IPS-18c (cell line): ENCODE results near the gene PTX4.
"Not testable (repeated sequence)": the region's sequence is repeated elsewhere in the genome, so short reads cannot be mapped to it uniquely, and the experiment has no call there.

ENCODE experiments used
- H3K4me3 ChIP-seq: 2 replicates; pipeline ENCODE4 v1.7.0; 2013; ENCODE audit warnings: low read depth, mild to moderate bottlenecking, low read length, moderate library complexity; ENCODE audit not compliant: insufficient read depth
- H3K9me3 ChIP-seq: one replicate; pipeline ENCODE4 v1.6.1; 2013; ENCODE audit warnings: mild to moderate bottlenecking, low read length, moderate library complexity; ENCODE audit not compliant: control insufficient read depth, insufficient read depth

Gene PTX4

DNA sequence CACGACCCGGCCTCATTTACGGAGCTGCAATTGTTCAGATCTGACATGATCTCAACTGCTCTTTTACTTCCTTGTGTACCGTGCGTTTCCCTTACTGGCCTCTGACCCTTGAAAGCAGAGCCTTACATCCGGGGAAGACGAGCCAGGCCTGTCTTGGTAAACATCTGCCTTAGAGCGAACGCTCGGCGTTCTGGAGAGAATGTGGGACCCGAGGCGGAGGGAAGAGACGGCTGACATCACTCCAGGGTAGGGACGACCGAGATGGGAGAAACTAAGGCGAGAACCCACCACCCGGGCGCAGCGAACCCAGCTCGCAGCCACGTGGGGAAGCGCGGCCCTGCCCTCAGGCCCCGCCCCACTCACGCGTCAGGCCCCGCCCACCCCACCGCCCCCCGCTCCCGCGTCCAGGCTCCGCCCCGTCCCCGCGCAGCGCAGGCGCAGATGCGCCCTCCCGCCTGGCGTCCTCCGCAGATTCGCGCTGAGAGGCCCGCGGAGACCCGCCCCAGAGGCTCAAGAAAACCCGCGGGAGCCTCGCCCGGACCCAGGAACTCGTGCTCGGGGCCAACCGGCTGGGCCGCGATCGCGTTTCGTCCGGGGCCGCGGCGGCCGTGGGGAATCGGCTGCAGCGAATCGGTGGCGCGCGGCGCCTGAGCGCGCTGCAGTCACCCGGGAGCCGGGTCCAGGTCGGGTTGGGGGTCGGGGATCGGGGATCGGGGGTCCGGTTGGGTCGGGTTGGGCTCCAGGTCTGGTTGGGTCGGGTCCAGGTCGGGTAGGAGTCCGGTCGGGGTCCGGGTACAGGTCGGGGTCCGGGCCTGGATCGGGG, 4.4 kb upstream of the PTX4 start, which contains the start of gene TELO2:
TELO2 (plus strand) TSS at position 438 of the 823 bp plus-strand sequence. CDS start 922 bp downstream, outside the sequence.
- Histone ChIP-seq H3K9me3 (no peaks in the 10 kb centered on the region), H3K4me3 (peak within 1 kb of the TSS; percentile 91)

DNA sequence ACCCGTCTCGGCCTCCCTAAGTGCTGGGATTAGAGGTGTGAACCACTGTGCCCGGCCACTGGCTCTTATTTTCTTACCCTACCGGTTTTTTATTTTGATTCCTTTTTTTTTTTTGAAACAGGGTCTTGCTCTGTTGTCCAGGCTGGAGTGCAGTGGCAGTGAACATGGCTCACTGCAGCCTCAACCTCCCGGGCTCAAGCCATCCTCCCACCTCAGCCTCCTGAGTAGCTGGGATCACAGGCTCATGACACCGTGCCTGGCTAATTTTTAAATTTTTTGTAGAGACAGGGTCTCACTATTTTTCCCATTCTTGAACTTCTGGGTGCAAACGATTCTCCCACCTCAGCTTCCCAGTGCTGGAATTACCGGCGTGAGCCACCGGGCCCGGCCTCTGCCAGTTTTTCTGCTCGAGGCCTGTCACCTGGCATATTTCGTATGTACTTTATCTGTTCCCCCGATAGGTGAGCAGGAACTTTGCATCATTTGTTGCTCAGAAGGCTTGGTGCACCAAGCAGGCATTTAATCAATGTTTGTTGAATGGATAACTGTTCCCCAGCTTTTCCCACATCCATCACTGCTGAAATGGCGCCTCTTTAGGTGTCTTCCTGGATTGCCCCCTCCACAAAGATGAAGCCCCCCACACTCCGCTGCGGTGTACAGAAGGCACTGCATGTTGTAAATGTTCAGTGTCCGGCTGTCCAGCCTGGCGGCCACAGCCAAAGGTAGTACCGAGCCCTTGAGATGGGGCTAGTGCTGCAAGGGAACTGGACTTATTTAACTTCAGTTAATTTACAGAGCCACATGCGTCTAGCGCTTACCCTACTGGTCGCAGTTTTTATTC, 3.6 kb upstream of the PTX4 start:
- H3K9me3 ChIP-seq: no peaks in the 10 kb centered on the region
- peak overlapping the region; percentile 91 for H3K4me3 ChIP-seq

DNA sequence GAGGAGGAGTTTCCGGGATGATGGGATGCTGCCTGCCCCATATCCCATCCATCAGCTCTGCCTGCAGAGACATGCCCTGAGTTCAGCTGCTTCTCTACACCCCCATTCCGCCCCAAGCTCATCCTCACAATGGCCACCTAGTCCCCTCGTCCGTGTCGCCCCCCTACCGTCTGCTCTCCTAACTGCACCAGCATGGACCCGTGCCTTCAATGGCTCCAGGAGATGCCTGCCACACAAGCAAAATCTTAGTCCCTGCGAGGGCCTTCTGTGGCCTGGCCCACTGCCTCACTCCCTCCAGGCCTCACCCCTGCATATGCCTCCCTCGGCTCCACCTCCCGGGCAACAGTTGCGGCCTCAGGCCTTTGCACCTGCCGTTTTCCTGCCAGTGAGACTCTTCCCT, 2.6 kb upstream of the PTX4 start:
- no peaks in the 10 kb centered on the region for H3K9me3 ChIP-seq
- no peak overlapping the region for H3K4me3 ChIP-seq

DNA sequence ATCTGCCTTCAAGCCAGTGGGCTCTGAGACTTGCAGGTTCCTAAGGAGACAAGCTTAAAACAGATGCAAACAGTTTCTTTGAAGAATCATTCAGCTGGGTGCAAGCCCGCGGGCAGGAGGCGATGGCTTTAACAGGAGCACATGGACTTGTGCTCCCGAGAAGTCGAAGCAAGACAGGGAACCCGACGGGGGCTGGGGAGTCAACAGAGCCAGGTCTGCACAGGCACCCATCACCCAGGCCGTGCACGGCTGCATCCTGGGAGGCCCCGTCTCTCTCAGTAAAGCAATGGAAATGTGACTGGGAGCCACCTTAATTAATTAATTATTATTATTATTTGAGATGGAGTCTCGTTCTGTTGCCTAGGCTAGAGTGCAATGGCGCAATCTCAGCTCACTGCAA, 333 bp upstream of the PTX4 start:
- Histone ChIP-seq H3K4me3 (no peak overlapping the region), H3K9me3 (no peaks in the 10 kb centered on the region)

DNA sequence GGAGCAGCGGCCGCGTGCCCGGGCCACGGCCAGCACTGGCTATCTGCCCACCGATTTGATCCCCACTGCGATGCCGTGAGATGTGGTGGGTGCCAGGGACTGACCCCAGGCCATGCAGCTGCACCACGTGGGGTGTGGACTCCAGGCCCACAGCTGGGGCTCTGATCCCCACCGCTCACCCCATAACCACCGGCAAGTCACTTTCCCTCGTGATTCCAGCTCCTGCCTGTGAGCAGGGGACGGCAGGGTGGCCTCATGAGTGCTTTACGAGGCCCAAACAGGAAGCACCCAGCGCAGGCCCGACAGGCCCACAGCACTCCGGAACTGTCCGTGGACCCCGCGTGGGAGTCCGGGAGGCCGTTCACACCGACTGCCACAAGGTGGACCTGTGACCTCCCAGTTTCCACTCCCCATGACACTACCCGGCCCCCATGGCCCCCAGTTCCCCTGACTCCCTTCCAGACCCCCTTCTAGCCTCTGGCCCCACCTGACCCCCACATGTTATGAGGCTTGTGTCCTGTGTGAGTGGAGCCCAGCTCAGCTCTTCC, 616 bp downstream of the PTX4 start:
- no peak overlapping the region for H3K4me3 ChIP-seq
- peaks cover 2% of the 10 kb centered on the region for H3K9me3 ChIP-seq

DNA sequence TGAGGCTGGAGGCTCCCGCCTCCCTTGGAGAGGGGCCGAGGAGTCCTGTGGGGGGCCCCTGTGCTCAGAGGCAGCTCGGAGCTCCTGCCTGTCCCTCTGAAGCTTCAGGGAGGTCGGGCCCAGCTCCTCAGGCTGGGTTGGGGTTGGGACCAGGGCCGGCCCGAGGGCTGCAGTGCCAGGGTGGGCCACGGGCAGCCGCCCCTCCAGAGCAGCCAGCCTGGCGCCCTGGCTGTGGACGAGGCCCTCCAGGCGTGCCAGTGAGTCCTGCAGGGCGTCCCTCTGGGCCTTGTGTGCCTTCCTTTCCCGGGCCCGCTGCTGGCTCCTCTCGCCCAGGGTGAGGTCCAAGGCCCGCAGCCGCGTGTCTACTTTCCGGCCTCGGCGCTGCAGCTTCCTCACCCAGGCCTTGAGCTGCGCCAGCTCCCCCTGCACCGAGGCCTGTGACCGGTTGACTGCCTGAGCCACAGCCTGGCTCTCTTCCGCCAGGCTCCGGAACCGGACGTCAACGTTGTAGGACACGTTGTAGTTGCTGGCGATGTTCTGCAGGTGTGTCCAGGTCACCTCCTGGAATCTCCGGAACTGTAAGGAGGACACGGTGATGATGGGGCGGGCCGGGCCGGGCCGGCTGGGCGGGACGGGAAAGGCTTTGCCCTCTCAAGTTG, 1.2 kb downstream of the PTX4 start:
- H3K4me3 ChIP-seq: no peak overlapping the region

DNA sequence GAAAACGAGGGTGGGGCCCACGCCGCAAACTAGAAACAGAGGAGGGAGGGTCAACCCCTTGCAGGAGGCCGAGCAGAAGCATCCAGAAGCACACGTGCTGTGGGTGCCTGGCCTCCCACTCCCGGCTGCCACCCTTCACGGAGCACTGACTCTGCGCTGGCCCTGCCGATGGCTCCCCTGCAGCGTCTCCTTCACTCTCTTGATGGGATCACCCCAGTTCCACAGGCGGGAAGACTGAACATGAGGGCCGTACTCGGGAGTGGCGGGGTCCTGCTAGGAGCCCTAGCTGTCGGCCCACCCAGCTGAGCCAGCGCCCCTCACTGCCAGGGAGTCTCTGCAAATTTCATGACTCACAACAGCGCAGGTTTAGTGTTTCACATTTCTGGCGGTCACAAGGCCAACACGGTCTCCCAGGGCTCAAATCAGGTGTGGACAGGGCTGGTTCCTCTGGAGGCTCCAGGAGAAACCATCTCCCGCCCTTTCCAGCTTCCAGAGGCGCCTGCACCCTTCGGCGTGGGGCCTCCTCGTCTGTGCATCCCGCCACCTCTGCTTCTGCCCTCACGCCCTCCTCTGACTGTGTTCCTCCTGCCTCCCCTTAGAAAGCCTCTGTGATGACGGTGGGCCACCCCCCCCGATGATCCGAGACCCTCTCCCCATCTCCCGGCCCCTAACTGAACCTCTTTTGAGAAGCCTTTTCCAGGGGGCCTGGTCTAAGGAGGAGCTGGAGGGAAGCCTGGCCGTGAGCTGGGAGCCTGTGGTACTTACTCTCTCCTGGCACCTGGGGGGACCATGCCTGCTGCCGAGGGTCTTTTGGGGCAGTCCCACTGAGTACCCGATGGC, 2.0 kb downstream of the PTX4 start:
- Histone ChIP-seq H3K4me3 (no peak overlapping the region), H3K9me3 (peaks cover 2% of the 10 kb centered on the region)

More for the DNA sequence above, 1.2 kb downstream of the PTX4 start:
- peaks cover 2% of the 10 kb centered on the region for H3K9me3 ChIP-seq

DNA sequence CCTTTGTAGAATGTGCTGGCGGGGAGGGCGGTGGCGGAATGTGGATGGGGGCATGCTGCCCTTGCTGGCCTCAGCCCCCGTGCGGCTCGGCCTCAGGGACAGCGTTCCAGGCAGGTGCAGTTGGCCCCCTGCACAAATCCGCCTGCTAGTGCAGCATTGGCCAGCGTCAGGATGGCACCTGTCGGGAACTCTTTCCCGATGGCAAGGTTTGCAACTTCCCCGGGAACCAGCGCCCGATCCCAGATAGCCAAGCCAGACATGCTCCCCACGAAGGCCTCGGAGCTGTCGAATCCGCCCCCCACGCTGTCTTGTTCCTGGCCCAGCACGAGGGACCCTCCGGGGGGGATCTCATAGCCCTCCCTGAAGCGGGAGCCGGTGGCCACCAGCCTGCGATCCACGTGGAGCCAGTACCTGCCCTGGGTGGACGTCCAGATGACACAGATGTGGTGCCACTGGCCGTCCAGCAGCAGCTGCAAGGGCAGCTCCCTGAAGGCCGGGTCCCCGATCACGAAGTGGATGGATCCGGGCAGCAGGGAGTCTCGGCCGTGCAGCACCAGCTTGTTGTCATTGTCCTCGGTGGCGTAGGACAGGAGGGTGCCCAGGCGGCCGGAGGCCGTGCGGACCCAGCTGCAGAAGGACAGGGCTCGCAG, 2.8 kb downstream of the PTX4 start:
- no peak overlapping the region for H3K4me3 ChIP-seq
- peaks cover 2% of the 10 kb centered on the region for H3K9me3 ChIP-seq

DNA sequence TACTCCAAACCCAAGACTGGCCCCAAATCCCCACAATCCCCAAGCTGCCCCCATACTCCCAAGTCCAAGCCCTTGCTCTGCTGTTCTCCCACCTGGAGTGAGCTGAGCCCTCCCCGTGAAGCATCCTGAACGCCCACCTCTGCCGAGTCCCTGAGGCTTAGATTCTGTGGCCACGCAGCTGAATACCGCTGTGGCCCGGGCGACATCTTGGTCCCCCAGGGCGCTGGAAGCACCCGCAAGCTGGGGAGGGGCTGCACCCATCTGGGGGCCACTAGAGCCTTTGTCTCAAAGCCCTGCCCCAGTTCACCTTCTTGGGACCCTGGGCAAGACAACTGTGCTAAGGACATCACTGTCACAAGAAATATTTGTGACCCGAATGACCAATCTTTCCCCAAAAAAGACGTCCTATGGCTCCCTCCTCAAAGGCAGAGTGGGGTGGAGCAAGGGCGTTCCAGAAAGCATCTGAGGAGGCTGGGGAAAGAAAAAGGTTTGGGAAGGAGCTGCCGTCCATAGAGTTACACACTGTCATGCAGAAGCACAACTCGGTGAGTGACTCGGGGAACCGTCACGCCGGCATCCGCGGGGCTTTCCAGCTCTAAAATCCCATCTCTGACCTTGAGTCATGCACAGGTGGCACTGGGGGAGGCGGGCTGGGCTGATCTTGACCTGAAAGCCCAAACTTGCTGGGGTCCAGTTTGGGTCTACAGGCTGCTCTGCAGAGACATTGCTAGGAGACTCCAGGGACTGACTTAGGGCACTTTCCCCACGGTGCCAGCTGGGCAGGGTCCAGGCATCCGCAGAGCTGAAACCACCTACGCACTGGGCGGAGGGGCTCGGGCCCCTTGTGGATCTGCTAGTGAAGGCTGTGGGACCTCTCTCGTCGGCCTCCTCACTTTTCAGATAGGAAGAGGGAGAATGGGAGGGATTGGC, 6.6 kb downstream of the PTX4 start:
- Histone ChIP-seq H3K4me3 (no peak overlapping the region), H3K9me3 (peaks cover 2% of the 10 kb centered on the region)

DNA sequence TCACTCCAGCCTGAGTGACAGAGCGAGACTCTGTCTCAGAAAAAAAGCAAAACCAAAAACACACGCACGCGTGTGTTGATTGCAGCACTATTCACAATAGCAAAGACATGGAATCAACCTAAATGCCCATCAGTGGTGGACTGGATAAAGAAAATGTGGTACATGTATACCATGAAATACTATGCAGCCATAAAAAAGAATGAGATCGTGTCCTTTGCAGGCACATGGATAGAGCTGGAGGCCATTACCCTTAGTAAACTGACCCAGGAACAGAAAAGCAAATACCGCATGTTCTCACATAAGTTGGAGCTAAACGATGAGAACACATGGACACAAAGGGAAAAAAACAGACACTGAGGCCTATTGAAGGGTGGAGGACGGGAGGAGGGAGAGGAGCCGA, 9.8 kb downstream of the PTX4 start:
- H3K4me3 ChIP-seq, H3K9me3 ChIP-seq: not testable (repeated sequence)

DNA sequence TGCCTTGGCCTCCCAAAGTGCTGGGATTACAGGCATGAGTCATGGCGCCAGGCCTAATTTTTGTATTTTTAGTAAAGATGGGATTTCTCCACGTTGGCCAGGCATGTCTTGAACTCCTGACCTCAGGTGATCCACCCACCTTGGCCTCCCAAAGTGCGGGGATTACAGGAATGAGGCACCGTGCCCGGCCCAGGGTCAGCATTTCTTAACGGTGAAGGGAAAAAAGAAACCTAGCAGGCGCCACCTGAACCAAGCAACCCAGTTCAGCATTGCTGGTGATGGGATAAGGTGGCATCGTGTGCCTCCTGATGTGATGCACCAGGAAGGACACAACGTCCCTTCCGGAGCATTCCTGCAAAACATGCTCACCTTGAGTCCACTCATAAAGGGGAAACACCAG, 11.7 kb downstream of the PTX4 start:
- no peak overlapping the region for H3K4me3 ChIP-seq
- no peaks in the 10 kb centered on the region for H3K9me3 ChIP-seq

DNA sequence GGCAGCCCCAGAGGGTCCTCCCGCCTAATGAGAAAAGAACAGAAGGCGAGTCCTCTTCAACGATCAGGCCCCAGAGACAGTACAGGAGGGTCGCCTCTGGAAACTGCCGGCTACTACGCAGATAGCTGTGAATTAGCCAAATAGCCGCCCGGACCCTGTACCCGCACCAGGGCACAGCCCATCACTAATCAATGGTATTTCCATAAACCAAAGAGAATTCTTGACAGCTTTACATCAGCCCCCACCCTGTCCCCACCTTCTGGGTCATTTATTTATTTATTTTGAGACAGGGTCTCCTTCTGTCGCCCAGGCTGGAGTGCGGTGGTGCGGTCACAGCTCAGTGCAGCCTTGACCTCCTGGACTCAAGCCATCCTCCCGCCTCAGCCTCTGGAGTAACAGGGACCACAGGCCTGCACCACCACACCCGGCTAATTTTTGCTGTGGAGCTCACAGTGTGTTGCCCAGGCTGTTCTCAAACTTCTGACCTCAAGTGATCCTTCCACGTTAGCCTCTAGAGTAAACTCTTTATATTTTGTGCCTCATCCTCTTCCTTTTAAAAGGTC, 13.1 kb downstream of the PTX4 start:
- no peaks in the 10 kb centered on the region for H3K9me3 ChIP-seq
- H3K4me3 ChIP-seq: peak overlapping the region; percentile 77

DNA sequence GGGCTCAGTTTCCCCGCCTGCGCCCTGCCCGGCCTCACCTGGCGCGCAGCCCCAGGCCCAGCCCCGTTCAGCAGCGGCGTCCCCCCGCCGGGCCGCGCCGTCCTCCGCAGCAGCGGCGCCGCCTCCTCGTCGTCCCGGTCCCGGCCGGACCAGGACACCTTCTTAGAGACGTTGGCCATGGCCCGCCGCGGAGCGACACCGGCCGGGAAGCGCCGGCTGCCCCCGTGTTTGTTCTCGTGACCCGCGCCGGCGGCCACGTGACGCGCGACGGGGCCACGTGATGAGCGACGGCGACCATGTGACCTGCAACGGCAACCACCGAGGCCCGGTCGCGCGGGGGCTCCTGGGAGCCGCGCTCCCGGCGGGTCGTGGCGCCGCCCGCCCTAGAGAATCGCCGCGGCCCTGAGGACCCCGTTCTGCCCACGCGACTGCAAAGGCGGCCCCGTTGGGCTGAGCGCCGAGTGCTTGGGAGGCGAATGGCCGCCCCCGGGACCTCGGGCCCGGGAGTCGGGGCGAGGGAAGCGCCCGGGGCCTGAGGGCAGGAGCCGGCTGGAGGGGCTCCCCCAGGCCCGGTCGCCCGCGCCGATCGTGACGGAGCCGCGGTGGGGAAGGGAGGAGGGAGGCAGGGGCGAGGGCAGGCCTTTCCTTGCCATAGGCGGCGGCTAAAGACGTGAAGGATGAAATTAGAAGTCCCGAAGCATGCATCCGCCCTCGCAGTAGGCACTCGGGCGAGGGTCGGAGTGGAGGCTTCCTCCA, 13.8 kb downstream of the PTX4 start, which contains the start of gene CLCN7:
CLCN7 (minus strand) TSS at position 233 of the 756 bp plus-strand sequence; CDS start at position 179, 54 bp downstream.
- Histone ChIP-seq H3K9me3 (no peaks in the 10 kb centered on the region), H3K4me3 (peak within 1 kb of the TSS; percentile 77)

DNA sequence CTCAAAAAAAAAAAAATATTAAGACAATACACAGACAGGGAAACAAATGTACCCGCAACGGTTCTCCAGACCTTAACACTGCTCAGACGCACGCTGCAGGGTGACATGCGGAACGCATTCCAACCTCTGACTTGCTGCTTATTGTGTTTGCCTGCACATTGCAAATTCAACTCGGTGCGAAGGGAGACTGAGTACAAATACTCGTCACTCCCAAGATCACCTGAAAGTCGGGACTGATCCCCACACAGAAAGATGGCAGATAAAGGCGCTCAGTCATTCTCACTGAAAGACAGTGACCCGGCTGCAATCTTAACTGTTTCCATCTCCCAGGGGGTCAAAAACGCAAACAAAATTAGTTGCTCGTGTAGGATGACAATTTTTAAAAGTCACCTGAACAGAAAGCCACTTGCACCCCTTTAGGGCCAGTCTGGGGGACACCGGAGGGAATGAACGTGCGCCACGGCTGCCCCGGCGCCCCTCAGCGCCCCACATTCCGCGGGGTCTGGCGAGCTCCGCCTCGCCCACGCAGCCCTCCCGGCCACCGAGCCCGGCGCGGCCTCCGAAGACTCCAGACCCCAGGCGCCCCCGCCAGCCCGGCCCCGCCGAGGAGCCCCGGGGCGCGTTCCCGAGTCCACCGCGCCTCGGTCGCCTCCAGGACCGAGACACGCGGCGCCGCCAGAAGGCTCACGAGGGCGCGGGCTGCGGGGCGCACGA, 14.5 kb downstream of the PTX4 start:
- Histone ChIP-seq H3K9me3 (no peaks in the 10 kb centered on the region), H3K4me3 (peak overlapping the region; percentile 77)
